HepG2 (cell line): ENCODE measurements around the gene SPRYD3. TPM values are rescaled to one million over a fixed set of nuclear protein-coding genes. Genes with fewer than 3 reads are reported as not detected.
A peak's percentile ranks its signal among the peaks of the same experiment; 100 is the strongest.

Source experiments
- DNMT1 ChIP-seq: sonication (generic); formaldehyde crosslinking; IDR thresholded peaks from 2 replicates; pipeline ENCODE4 v1.5.1; 2020; ENCODE audit warnings: mild to moderate bottlenecking, missing genetic modification reagents
- HNF4G ChIP-seq, 2 experiments: sonication (generic) in 1 of 2; formaldehyde crosslinking in 1 of 2; IDR thresholded peaks; 2 replicates each; pipeline versions ENCODE4 v1.4.0 to v1.6.1; 2011 to 2020; ENCODE audit warnings: borderline replicate concordance in 2 of 2, low read depth in 2 of 2, mild to moderate bottlenecking in 2 of 2, low read length in 1 of 2, missing genetic modification reagents in 1 of 2, moderate library complexity in 1 of 2
- HNRNPK ChIP-seq: fragments of 200-400 bp; formaldehyde crosslinking; IDR thresholded peaks from 2 replicates; pipeline ENCODE4 v1.6.1; 2018; ENCODE audit warnings: low read length, low read depth, moderate library complexity, mild to moderate bottlenecking; ENCODE audit not compliant: poor library complexity, severe bottlenecking
- KAT8 ChIP-seq: IDR thresholded peaks from 2 replicates; pipeline ENCODE4 v1.6.1; 2016; ENCODE audit warnings: missing genetic modification reagents, missing compliant biosample characterization
- MTA1 ChIP-seq: sonication (generic); formaldehyde crosslinking; IDR thresholded peaks from 2 replicates; pipeline ENCODE4 v1.4.0; 2020; ENCODE audit warnings: missing genetic modification reagents, mild to moderate bottlenecking, borderline replicate concordance
- NFYB ChIP-seq: sonication (generic); formaldehyde crosslinking; IDR thresholded peaks from 2 replicates; pipeline ENCODE4 v1.4.0; 2020; ENCODE audit warnings: missing genetic modification reagents
- POLR2G ChIP-seq: fragments of 200-400 bp; formaldehyde crosslinking; IDR thresholded peaks from 2 replicates; pipeline ENCODE4 v1.6.1; 2018; ENCODE audit warnings: mild to moderate bottlenecking, low read depth, low read length, moderate library complexity
- RARA ChIP-seq: IDR thresholded peaks from 2 replicates; pipeline ENCODE4 v1.6.1; 2016; ENCODE audit warnings: missing genetic modification reagents, missing compliant biosample characterization
- SRSF9 ChIP-seq: fragments of 200-400 bp; formaldehyde crosslinking; IDR thresholded peaks from 2 replicates; pipeline ENCODE4 v1.6.1; 2018; ENCODE audit warnings: borderline replicate concordance, mild to moderate bottlenecking, low read depth, low read length; ENCODE audit not compliant: insufficient read depth, poor library complexity, severe bottlenecking
- TRIM24 ChIP-seq: sonication (generic); formaldehyde crosslinking; IDR thresholded peaks from 2 replicates; pipeline ENCODE4 v1.8.0; 2022; ENCODE audit warnings: mild to moderate bottlenecking, missing genetic modification reagents
- ZBTB7B ChIP-seq: sonication (generic); formaldehyde crosslinking; IDR thresholded peaks from 2 replicates; pipeline ENCODE4 v1.4.0; 2020; ENCODE audit warnings: missing genetic modification reagents
- ZFX ChIP-seq: sonication (generic); formaldehyde crosslinking; IDR thresholded peaks from 2 replicates; pipeline ENCODE4 v1.4.0; 2020; ENCODE audit warnings: mild to moderate bottlenecking, low read depth, missing genetic modification reagents, moderate library complexity
- ZNF281 ChIP-seq: sonication (generic); formaldehyde crosslinking; IDR thresholded peaks from 2 replicates; pipeline ENCODE4 v1.4.0; 2020; ENCODE audit warnings: missing genetic modification reagents, borderline replicate concordance
- ZNF546 ChIP-seq: sonication (generic); formaldehyde crosslinking; conservative IDR thresholded peaks from 2 replicates; pipeline ENCODE4 v1.8.1; 2023; ENCODE audit warnings: mild to moderate bottlenecking, missing genetic modification reagents
- ZNF605 ChIP-seq: sonication (generic); formaldehyde crosslinking; IDR thresholded peaks from 2 replicates; pipeline ENCODE4 v1.8.0; 2022; ENCODE audit warnings: mild to moderate bottlenecking, missing genetic modification reagents
- ZNF772 ChIP-seq: sonication (generic); formaldehyde crosslinking; IDR thresholded peaks from 2 replicates; pipeline ENCODE4 v1.5.0; 2020; ENCODE audit warnings: mild to moderate bottlenecking, missing genetic modification reagents
- polyA plus RNA-seq, 8 experiments: library from polyadenylated mRNA; depleted of rRNA in 3 of 8; stranded (reverse) in 7 of 8; unstranded in 1 of 8; fragments of >200 nt; fragmentation: Illumina TruSeq in 4 of 8; extraction: Trizol in 4 of 8; gene quantifications; 2 replicates each; pipeline versions ENCODE4 v1.2.1 to v1.2.3, GENCODE V29; 2011 to 2016; ENCODE audit warnings: low read depth in 4 of 8, missing spikeins in 1 of 8, mixed read lengths in 1 of 8; ENCODE audit not compliant: insufficient read depth in 1 of 8
- total RNA-seq, 5 experiments: library from RNA; depleted of rRNA; stranded (reverse); fragments of >200 nt; fragmentation: Illumina TruSeq; extraction: Trizol; gene quantifications; 2 replicates each; pipeline ENCODE4 v1.2.3, GENCODE V29; 2016; ENCODE audit warnings: low read depth in 1 of 5
- TF ChIP-seq, protein P1 (sequence below): sonication (generic); formaldehyde crosslinking; IDR thresholded peaks from 2 replicates; pipeline ENCODE4 v1.4.0; 2020; ENCODE audit warnings: missing genetic modification reagents
- TF ChIP-seq, protein P2 (sequence below): sonication (generic); formaldehyde crosslinking; IDR thresholded peaks from 2 replicates; pipeline ENCODE4 v1.4.0; 2020; ENCODE audit warnings: missing genetic modification reagents

SPRYD3 gene
- total and polyA plus RNA-seq, 2 of the 13 experiments (the other 11 are each of a cell fraction or from before 2014, with no cell fraction given), result 9.0 to 9.2 TPM

DNA sequence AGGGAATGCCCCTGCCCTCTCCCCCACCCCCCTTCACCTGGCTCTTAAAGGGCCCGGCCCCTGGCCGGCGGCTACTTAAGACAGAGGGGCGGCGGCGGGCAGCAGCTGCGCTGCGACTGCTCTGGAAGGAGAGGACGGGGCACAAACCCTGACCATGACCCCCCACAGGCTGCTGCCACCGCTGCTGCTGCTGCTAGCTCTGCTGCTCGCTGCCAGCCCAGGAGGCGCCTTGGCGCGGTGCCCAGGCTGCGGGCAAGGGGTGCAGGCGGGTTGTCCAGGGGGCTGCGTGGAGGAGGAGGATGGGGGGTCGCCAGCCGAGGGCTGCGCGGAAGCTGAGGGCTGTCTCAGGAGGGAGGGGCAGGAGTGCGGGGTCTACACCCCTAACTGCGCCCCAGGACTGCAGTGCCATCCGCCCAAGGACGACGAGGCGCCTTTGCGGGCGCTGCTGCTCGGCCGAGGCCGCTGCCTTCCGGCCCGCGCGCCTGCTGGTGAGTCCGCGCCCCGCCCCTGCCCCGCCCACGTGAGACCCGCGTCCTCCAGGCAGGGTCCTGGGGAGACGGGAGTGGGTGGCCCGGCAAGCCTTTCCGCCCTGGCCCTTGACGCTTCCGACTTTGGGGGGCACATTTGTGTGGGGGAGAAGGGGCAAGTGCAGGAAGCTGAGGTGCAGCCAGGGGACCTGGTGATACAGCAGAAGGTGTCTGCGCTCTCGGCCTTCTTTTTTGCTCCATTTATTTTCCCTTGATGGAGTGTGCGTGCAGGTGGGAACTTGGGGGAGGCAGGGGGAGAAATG is 18.6 kb upstream of the SPRYD3 start, which contains the start of gene IGFBP6 (continued):
- TF ChIP-seq ZFX (CRISPR knock-in tag) (peak; percentile 68), SRSF9 (no peak), HNF4G (IDR thresholded peaks at IDR 0.05; ENCODE audit: borderline replicate concordance, low read depth, low read length) (no peak), HNF4G (CRISPR knock-in tag; IDR thresholded peaks at IDR 0.05; ENCODE audit: borderline replicate concordance, low read depth) (no peak), ZNF772 (CRISPR knock-in tag) (peak; percentile 56), TRIM24 (CRISPR knock-in tag) (no peak), HNRNPK (peak; percentile 75), KAT8 (CRISPR knock-in tag) (no peak), ZBTB7B (CRISPR knock-in tag) (peak; percentile 19; the same call in 1 of the 2 replicates), POLR2G (peak; percentile 22; the same call in 1 of the 2 replicates), RARA (CRISPR knock-in tag) (0 out of 2 replicates have a peak, but pooled peaks have one; percentile 20), ZNF546 (CRISPR knock-in tag) (peak; percentile 82), ZNF281 (CRISPR knock-in tag) (no peak), DNMT1 (no peak), ZNF605 (peak; percentile 69; the same call in 1 of the 2 replicates), NFYB (no peak), MTA1 (CRISPR knock-in tag) (peak; percentile 66; the same call in 1 of the 2 replicates)
- TF ChIP-seq, protein P1, sequence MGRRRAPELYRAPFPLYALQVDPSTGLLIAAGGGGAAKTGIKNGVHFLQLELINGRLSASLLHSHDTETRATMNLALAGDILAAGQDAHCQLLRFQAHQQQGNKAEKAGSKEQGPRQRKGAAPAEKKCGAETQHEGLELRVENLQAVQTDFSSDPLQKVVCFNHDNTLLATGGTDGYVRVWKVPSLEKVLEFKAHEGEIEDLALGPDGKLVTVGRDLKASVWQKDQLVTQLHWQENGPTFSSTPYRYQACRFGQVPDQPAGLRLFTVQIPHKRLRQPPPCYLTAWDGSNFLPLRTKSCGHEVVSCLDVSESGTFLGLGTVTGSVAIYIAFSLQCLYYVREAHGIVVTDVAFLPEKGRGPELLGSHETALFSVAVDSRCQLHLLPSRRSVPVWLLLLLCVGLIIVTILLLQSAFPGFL, result no peak
- TF ChIP-seq, protein P2, sequence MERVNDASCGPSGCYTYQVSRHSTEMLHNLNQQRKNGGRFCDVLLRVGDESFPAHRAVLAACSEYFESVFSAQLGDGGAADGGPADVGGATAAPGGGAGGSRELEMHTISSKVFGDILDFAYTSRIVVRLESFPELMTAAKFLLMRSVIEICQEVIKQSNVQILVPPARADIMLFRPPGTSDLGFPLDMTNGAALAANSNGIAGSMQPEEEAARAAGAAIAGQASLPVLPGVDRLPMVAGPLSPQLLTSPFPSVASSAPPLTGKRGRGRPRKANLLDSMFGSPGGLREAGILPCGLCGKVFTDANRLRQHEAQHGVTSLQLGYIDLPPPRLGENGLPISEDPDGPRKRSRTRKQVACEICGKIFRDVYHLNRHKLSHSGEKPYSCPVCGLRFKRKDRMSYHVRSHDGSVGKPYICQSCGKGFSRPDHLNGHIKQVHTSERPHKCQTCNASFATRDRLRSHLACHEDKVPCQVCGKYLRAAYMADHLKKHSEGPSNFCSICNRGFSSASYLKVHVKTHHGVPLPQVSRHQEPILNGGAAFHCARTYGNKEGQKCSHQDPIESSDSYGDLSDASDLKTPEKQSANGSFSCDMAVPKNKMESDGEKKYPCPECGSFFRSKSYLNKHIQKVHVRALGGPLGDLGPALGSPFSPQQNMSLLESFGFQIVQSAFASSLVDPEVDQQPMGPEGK (CRISPR knock-in tag), result 0 out of 2 replicates have a peak, but pooled peaks have one; percentile 20
